Measurements from ENCODE around the gene OR6F1.
"Not testable (repeated sequence)": the region's sequence is repeated elsewhere in the genome, so short reads cannot be mapped to it uniquely, and the experiment has no call there.

OR6F1 gene

GRCh38 chr1:247738315-247738714 is 21.9 kb upstream of the OR6F1 start, which contains the start of gene OR14K1:
Gene OR14K1, plus strand, starts transcription at chr1:247738615. Its CDS starts 0 bp downstream, at chr1:247738615.
- Histone ChIP-seq H3K27me3 (replicated peaks; ENCODE audit: control insufficient read depth, insufficient read depth, low read length, poor library complexity, severe bottlenecking) (no peaks in the 10 kb centered on the region), H3K27ac (ENCODE audit: insufficient read depth, low read length, poor library complexity, severe bottlenecking) (no peak within 1 kb of the TSS), H3K9me3 (ENCODE audit: control insufficient read depth, low read length) (no peaks in the 10 kb centered on the region), H3K4me3 (ENCODE audit: insufficient read depth, low read depth, low read length, poor library complexity, severe bottlenecking) (no peak within 1 kb of the TSS), H3K4me1 (ENCODE audit: control insufficient read depth, insufficient read depth, low read length, poor library complexity, severe bottlenecking) (no peaks in the 10 kb centered on the region), H3K36me3 (ENCODE audit: control insufficient read depth, insufficient read depth, low read length) (no peaks in the 10 kb centered on the region)
- no peak for DNase-seq

- H3K9me3 ChIP-seq (ENCODE audit: control insufficient read depth, low read length): no peaks in the 10 kb centered on the region
- no peak overlapping the region for H3K4me3 ChIP-seq (ENCODE audit: insufficient read depth, low read depth, low read length, poor library complexity, severe bottlenecking)
- H3K27ac ChIP-seq (ENCODE audit: insufficient read depth, low read length, poor library complexity, severe bottlenecking): no peak overlapping the region
- no peaks in the 10 kb centered on the region for H3K36me3 ChIP-seq (ENCODE audit: control insufficient read depth, insufficient read depth, low read length)
- no peak for DNase-seq
- no peaks in the 10 kb centered on the region for H3K4me1 ChIP-seq (ENCODE audit: control insufficient read depth, insufficient read depth, low read length, poor library complexity, severe bottlenecking)
- no peaks in the 10 kb centered on the region for H3K27me3 ChIP-seq (replicated peaks; ENCODE audit: control insufficient read depth, insufficient read depth, low read length, poor library complexity, severe bottlenecking)
These were observed 4.8 kb upstream of the OR6F1 start for GRCh38 chr1:247721222-247721621.

- Histone ChIP-seq H3K27ac (ENCODE audit: insufficient read depth, low read length, poor library complexity, severe bottlenecking) (no peak overlapping the region), H3K27me3 (replicated peaks; ENCODE audit: control insufficient read depth, insufficient read depth, low read length, poor library complexity, severe bottlenecking) (no peaks in the 10 kb centered on the region), H3K36me3 (ENCODE audit: control insufficient read depth, insufficient read depth, low read length) (no peaks in the 10 kb centered on the region), H3K9me3 (ENCODE audit: control insufficient read depth, low read length) (no peaks in the 10 kb centered on the region), H3K4me3 (ENCODE audit: insufficient read depth, low read depth, low read length, poor library complexity, severe bottlenecking) (no peak overlapping the region), H3K4me1 (ENCODE audit: control insufficient read depth, insufficient read depth, low read length, poor library complexity, severe bottlenecking) (no peaks in the 10 kb centered on the region)
- DNase-seq: no peak
These were observed 2.7 kb downstream of the OR6F1 start for GRCh38 chr1:247713753-247714152.

GRCh38 chr1:247710681-247711080 is 5.8 kb downstream of the OR6F1 start:
- not testable (repeated sequence) for DNase-seq; H3K9me3 ChIP-seq (ENCODE audit: control insufficient read depth, low read length); H3K36me3 ChIP-seq (ENCODE audit: control insufficient read depth, insufficient read depth, low read length); H3K4me3 ChIP-seq (ENCODE audit: insufficient read depth, low read depth, low read length, poor library complexity, severe bottlenecking); H3K27me3 ChIP-seq (replicated peaks; ENCODE audit: control insufficient read depth, insufficient read depth, low read length, poor library complexity, severe bottlenecking); H3K4me1 ChIP-seq (ENCODE audit: control insufficient read depth, insufficient read depth, low read length, poor library complexity, severe bottlenecking); H3K27ac ChIP-seq (ENCODE audit: insufficient read depth, low read length, poor library complexity, severe bottlenecking)

GRCh38 chr1:247701338-247701737 is 15.1 kb downstream of the OR6F1 start:
- no peaks in the 10 kb centered on the region for H3K27me3 ChIP-seq (replicated peaks; ENCODE audit: control insufficient read depth, insufficient read depth, low read length, poor library complexity, severe bottlenecking)
- H3K4me3 ChIP-seq (ENCODE audit: insufficient read depth, low read depth, low read length, poor library complexity, severe bottlenecking): no peak overlapping the region

GRCh38 chr1:247681288-247681897 is 35.1 kb downstream of the OR6F1 start:
- Histone ChIP-seq H3K27ac (ENCODE audit: insufficient read depth, low read length, poor library complexity, severe bottlenecking) (no peak overlapping the region), H3K4me3 (ENCODE audit: insufficient read depth, low read depth, low read length, poor library complexity, severe bottlenecking) (no peak overlapping the region), H3K9me3 (ENCODE audit: control insufficient read depth, low read length) (no peaks in the 10 kb centered on the region), H3K27me3 (replicated peaks; ENCODE audit: control insufficient read depth, insufficient read depth, low read length, poor library complexity, severe bottlenecking) (no peaks in the 10 kb centered on the region), H3K4me1 (ENCODE audit: control insufficient read depth, insufficient read depth, low read length, poor library complexity, severe bottlenecking) (no peaks in the 10 kb centered on the region), H3K36me3 (ENCODE audit: control insufficient read depth, insufficient read depth, low read length) (no peaks in the 10 kb centered on the region)
- no peak for DNase-seq

More at GRCh38 chr1:247701338-247701737, 15.1 kb downstream of the OR6F1 start:
- no peak for DNase-seq
- Histone ChIP-seq H3K4me1 (ENCODE audit: control insufficient read depth, insufficient read depth, low read length, poor library complexity, severe bottlenecking) (no peaks in the 10 kb centered on the region), H3K27ac (ENCODE audit: insufficient read depth, low read length, poor library complexity, severe bottlenecking) (no peak overlapping the region), H3K9me3 (ENCODE audit: control insufficient read depth, low read length) (no peaks in the 10 kb centered on the region), H3K36me3 (ENCODE audit: control insufficient read depth, insufficient read depth, low read length) (no peaks in the 10 kb centered on the region)

- DNase-seq: no peak
- Histone ChIP-seq H3K36me3 (ENCODE audit: control insufficient read depth, insufficient read depth, low read length) (no peaks in the 10 kb centered on the region), H3K27ac (ENCODE audit: insufficient read depth, low read length, poor library complexity, severe bottlenecking) (no peak overlapping the region), H3K4me3 (ENCODE audit: insufficient read depth, low read depth, low read length, poor library complexity, severe bottlenecking) (no peak overlapping the region), H3K27me3 (replicated peaks; ENCODE audit: control insufficient read depth, insufficient read depth, low read length, poor library complexity, severe bottlenecking) (no peaks in the 10 kb centered on the region), H3K9me3 (ENCODE audit: control insufficient read depth, low read length) (no peaks in the 10 kb centered on the region), H3K4me1 (ENCODE audit: control insufficient read depth, insufficient read depth, low read length, poor library complexity, severe bottlenecking) (no peaks in the 10 kb centered on the region)
These were observed 36.3 kb downstream of the OR6F1 start for GRCh38 chr1:247680171-247680570.

- no peaks in the 10 kb centered on the region for H3K4me1 ChIP-seq (ENCODE audit: control insufficient read depth, insufficient read depth, low read length, poor library complexity, severe bottlenecking)
- H3K36me3 ChIP-seq (ENCODE audit: control insufficient read depth, insufficient read depth, low read length): no peaks in the 10 kb centered on the region
- no peak within 1 kb of the TSS for H3K4me3 ChIP-seq (ENCODE audit: insufficient read depth, low read depth, low read length, poor library complexity, severe bottlenecking)
- H3K27me3 ChIP-seq (replicated peaks; ENCODE audit: control insufficient read depth, insufficient read depth, low read length, poor library complexity, severe bottlenecking): no peaks in the 10 kb centered on the region
- no peak for DNase-seq
- no peak within 1 kb of the TSS for H3K27ac ChIP-seq (ENCODE audit: insufficient read depth, low read length, poor library complexity, severe bottlenecking)
- H3K9me3 ChIP-seq (ENCODE audit: control insufficient read depth, low read length): no peaks in the 10 kb centered on the region
These were observed 36.8 kb downstream of the OR6F1 start, which contains the start of gene OR13G1 for GRCh38 chr1:247679639-247680038. Gene OR13G1, minus strand, starts transcription at chr1:247679739. Its CDS starts 6,698 bp downstream, at chr1:247673041.

- no peaks in the 10 kb centered on the region for H3K36me3 ChIP-seq (ENCODE audit: control insufficient read depth, insufficient read depth, low read length)
- H3K27ac ChIP-seq (ENCODE audit: insufficient read depth, low read length, poor library complexity, severe bottlenecking): no peak overlapping the region
- H3K9me3 ChIP-seq (ENCODE audit: control insufficient read depth, low read length): no peaks in the 10 kb centered on the region
- no peaks in the 10 kb centered on the region for H3K27me3 ChIP-seq (replicated peaks; ENCODE audit: control insufficient read depth, insufficient read depth, low read length, poor library complexity, severe bottlenecking)
- DNase-seq: no peak
- no peaks in the 10 kb centered on the region for H3K4me1 ChIP-seq (ENCODE audit: control insufficient read depth, insufficient read depth, low read length, poor library complexity, severe bottlenecking)
- no peak overlapping the region for H3K4me3 ChIP-seq (ENCODE audit: insufficient read depth, low read depth, low read length, poor library complexity, severe bottlenecking)
These were observed 47.2 kb downstream of the OR6F1 start for GRCh38 chr1:247669225-247669624.

All from effector memory CD4-positive, alpha-beta T cell (primary cell).